Panc1 (cell line): Measurements from ENCODE around the gene MRAS. TPM values are rescaled to one million over a fixed set of nuclear protein-coding genes. Genes with fewer than 3 reads are reported as not detected.

Source experiments
- ATAC-seq: fragments of 200-7000 bp; cut with Tn5 transposase; 2 replicates; pipeline ENCODE4 v1.9.1; 2020; ENCODE audit warnings: mild to moderate bottlenecking, moderate library complexity
- BruUV-seq: library from RNA; stranded (reverse); fragments of 400-500 nt; replicated peaks from 2 replicates; lab custom pipeline; 2021; lab: Mats Ljungman, UMichigan
- CTCF ChIA-PET: fragments of 300-600 bp; sonication (Branson Sonifier 250); formaldehyde crosslinking; loops from one replicate; lab custom pipeline; 2022; ENCODE audit warnings: antibody characterized with exemption; lab: Charles Lee
- POLR2A ChIA-PET: fragments of 300-600 bp; sonication (Branson Sonifier 250); formaldehyde crosslinking; loops from one replicate; lab custom pipeline; 2022; ENCODE audit warnings: antibody characterized with exemption; lab: Charles Lee
- DNase-seq: peaks from one replicate; pipeline ENCODE4 v3.0.0-alpha.2; 2010; ENCODE audit warnings: low read depth, low spot score
- H3K27ac ChIP-seq: 2 replicates; pipeline ENCODE4 v1.5.1; 2011; ENCODE audit warnings: mild to moderate bottlenecking, low read length, inconsistent platforms
- H3K27me3 ChIP-seq: fragments of 200-500 bp; sonication (Bioruptor generic); 2 replicates; pipeline ENCODE4 v1.6.0; 2014; ENCODE audit warnings: low read length, inconsistent platforms; ENCODE audit not compliant: control insufficient read depth, insufficient read depth
- H3K36me3 ChIP-seq: fragments of 200-500 bp; sonication (Bioruptor generic); 2 replicates; pipeline ENCODE4 v1.5.1; 2014; ENCODE audit warnings: inconsistent platforms, mild to moderate bottlenecking, low read length, moderate library complexity; ENCODE audit not compliant: control insufficient read depth, insufficient read depth
- H3K4me1 ChIP-seq: 2 replicates; pipeline ENCODE4 v1.5.1; 2011; ENCODE audit warnings: inconsistent platforms, mild to moderate bottlenecking, low read length, moderate library complexity; ENCODE audit not compliant: control insufficient read depth, insufficient read depth
- H3K4me3 ChIP-seq, 2 experiments: 2 replicates each; pipeline ENCODE4 v1.5.1; 2011 to 2012; ENCODE audit warnings: low read depth in 2 of 2, low read length in 2 of 2, mild to moderate bottlenecking in 2 of 2, inconsistent platforms in 1 of 2, moderate library complexity in 1 of 2
- H3K9me3 ChIP-seq: fragments of 200-500 bp; sonication (Bioruptor generic); 2 replicates; pipeline ENCODE4 v1.5.1; 2014; ENCODE audit warnings: low read depth, mild to moderate bottlenecking, inconsistent platforms, low read length, moderate library complexity; ENCODE audit not compliant: control insufficient read depth, insufficient read depth
- CTCF ChIP-seq: fragments of 450-650 bp; IDR thresholded peaks from 2 replicates; pipeline ENCODE4 v1.5.1; 2017; ENCODE audit warnings: mild to moderate bottlenecking
- POLR2AphosphoS5 ChIP-seq: IDR thresholded peaks from 2 replicates; pipeline ENCODE4 v1.6.1; 2012; ENCODE audit warnings: mild to moderate bottlenecking, low read depth, low read length, moderate library complexity
- REST ChIP-seq, 2 experiments: IDR thresholded peaks; 2 replicates each; pipeline ENCODE4 v1.6.1; 2011 to 2012; ENCODE audit warnings: low read depth in 2 of 2, control low read depth in 1 of 2, low read length in 1 of 2, mild to moderate bottlenecking in 1 of 2, moderate library complexity in 1 of 2; ENCODE audit not compliant: insufficient read depth in 1 of 2
- SIN3A ChIP-seq: IDR thresholded peaks from 2 replicates; pipeline ENCODE4 v1.6.1; 2012; ENCODE audit warnings: low read depth, mild to moderate bottlenecking, low read length, moderate library complexity, borderline replicate concordance; ENCODE audit not compliant: insufficient read depth
- TCF7L2 ChIP-seq: IDR thresholded peaks from 2 replicates; pipeline ENCODE4 v1.6.1; 2011; ENCODE audit warnings: mild to moderate bottlenecking, low read depth, low read length, inconsistent platforms
- in situ Hi-C: cut with HindIII; loops from 2 replicates; pipeline ENCODE4 v1.10.0; 2016; ENCODE audit warnings: low sequenced_read_pairs, low pct_unique_long_range_greater_than_20kb
- intact Hi-C: fragments of 100-400 bp; cut with micrococcal nuclease; formaldehyde crosslinking; loops from one replicate; pipeline ENCODE4 v1.10.0; 2022; ENCODE audit not compliant: unreplicated experiment
- total RNA-seq: library from RNA; stranded (reverse); gene quantifications from one replicate; pipeline ENCODE4 v1.2.1, GENCODE V29; 2021; ENCODE audit not compliant: unreplicated experiment

Gene MRAS
- total RNA-seq, 1 experiment from 2014 or later: 14.2 TPM

DNA sequence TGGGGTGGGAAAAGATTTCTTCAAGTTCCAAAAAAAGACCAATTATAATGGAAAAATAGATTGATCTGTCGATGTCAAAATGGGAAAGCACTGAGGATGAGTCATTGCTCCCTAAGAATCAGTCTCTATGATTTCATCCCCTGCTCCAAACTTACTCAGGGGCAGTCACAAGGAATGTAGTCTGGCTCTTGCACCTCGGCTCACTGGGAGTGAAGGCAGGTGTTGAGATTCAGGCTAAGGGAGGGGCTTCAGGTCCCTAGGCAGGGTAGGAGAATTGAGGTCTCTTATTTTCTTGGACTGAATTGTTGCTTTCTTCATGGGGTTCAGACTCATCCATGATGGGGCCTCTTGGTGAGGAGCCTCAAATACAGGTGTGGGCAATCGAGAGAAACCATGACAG, 100.3 kb downstream of the MRAS start:
- in situ Hi-C loops: no loop called here
- Histone ChIP-seq H3K9me3 (no peaks in the 10 kb centered on the region), H3K36me3 (no peaks in the 10 kb centered on the region), H3K4me1 (no peaks in the 10 kb centered on the region), H3K27me3 (no peaks in the 10 kb centered on the region), H3K4me3 (no peak overlapping the region), H3K27ac (no peak overlapping the region)
- intact Hi-C loops: no loop called here
- ATAC-seq: no peak
- CTCF ChIA-PET: interaction anchor here (0.6 to 1.0 kb wide), 2 partner anchors 275 to 474 kb away, joined by 3 read pairs; no protein-coding TSS in a partner anchor
- POLR2A ChIA-PET: no interaction called here
- BruUV-seq: no TSS peak
- TF ChIP-seq REST (IDR thresholded peaks at IDR 0.05; ENCODE audit: insufficient read depth in 1 of 2, low read depth in 2 of 2, low read length in 1 of 2): no peak
- TF ChIP-seq TCF7L2: no peak
- no peak for DNase-seq

- no TSS peak for BruUV-seq
- in situ Hi-C loops: no loop called here
- intact Hi-C loops: no loop called here
- H3K27me3 ChIP-seq: no peaks in the 10 kb centered on the region
- DNase-seq: no peak
- no peaks in the 10 kb centered on the region for H3K36me3 ChIP-seq
- H3K27ac ChIP-seq: no peak overlapping the region
- ATAC-seq: no peak
- ChIA-PET CTCF (no interaction called here), POLR2A (no interaction called here)
- no peak overlapping the region for H3K4me3 ChIP-seq
- TF ChIP-seq POLR2AphosphoS5 (no peak), SIN3A (no peak), CTCF (no peak), TCF7L2 (no peak), REST (IDR thresholded peaks at IDR 0.05; ENCODE audit: insufficient read depth in 1 of 2, low read depth in 2 of 2, low read length in 1 of 2) (no peak)
- H3K9me3 ChIP-seq: no peaks in the 10 kb centered on the region
- no peaks in the 10 kb centered on the region for H3K4me1 ChIP-seq
Observed at GRCh38 chr3:138449490-138449889, 101.1 kb downstream of the MRAS start.
